GM23338 (cell line): ENCODE data around the gene ANKRD31. TPM values are rescaled to one million over a fixed set of nuclear protein-coding genes. Genes with fewer than 3 reads are reported as not detected.

Experiments used
- ATAC-seq: fragments of 200-7000 bp; cut with Tn5 transposase; 3 replicates; pipeline ENCODE4 v1.9.1; 2020
- DNase-seq: peaks from one replicate; pipeline ENCODE4 v3.0.0-alpha.2; 2015; ENCODE audit warnings: low spot score
- H2AFZ ChIP-seq: fragments of 200-600 bp; sonication (generic); 2 replicates; pipeline ENCODE4 v1.8.0; 2016; ENCODE audit warnings: antibody characterized with exemption, mild to moderate bottlenecking, moderate library complexity
- H3F3A ChIP-seq: fragments of 200-600 bp; sonication (generic); replicated peaks from 2 replicates; pipeline ENCODE4 v1.8.0; 2017; ENCODE audit warnings: antibody characterized with exemption, mixed run types, low read depth
- H3K27ac ChIP-seq: fragments of 200-600 bp; sonication (generic); 2 replicates; pipeline ENCODE4 v1.6.1; 2016; ENCODE audit warnings: low read depth
- H3K27me3 ChIP-seq: fragments of 200-600 bp; sonication (generic); 2 replicates; pipeline ENCODE4 v1.8.0; 2016; ENCODE audit warnings: mild to moderate bottlenecking, mixed run types, moderate library complexity; ENCODE audit not compliant: insufficient read depth
- H3K36me3 ChIP-seq: fragments of 200-600 bp; sonication (generic); 2 replicates; pipeline ENCODE4 v1.8.0; 2016; ENCODE audit warnings: mild to moderate bottlenecking; ENCODE audit not compliant: insufficient read depth
- H3K4me1 ChIP-seq: fragments of 200-600 bp; sonication (generic); 2 replicates; pipeline ENCODE4 v1.8.0; 2016; ENCODE audit warnings: mild to moderate bottlenecking, moderate library complexity; ENCODE audit not compliant: insufficient read depth
- H3K4me2 ChIP-seq: fragments of 200-600 bp; sonication (generic); 2 replicates; pipeline ENCODE4 v1.7.1; 2017; ENCODE audit warnings: mixed run types
- H3K4me3 ChIP-seq: fragments of 200-600 bp; sonication (generic); 2 replicates; pipeline ENCODE4 v1.6.1; 2016; ENCODE audit warnings: mixed run types
- H3K79me2 ChIP-seq: fragments of 200-600 bp; sonication (generic); replicated peaks from 2 replicates; pipeline ENCODE4 v1.8.0; 2017; ENCODE audit warnings: mild to moderate bottlenecking; ENCODE audit not compliant: insufficient read depth
- H3K9me2 ChIP-seq: fragments of 200-600 bp; sonication (generic); 2 replicates; pipeline ENCODE4 v1.8.0; 2017; ENCODE audit not compliant: insufficient read depth
- H4K20me1 ChIP-seq: fragments of 200-600 bp; sonication (generic); replicated peaks from 2 replicates; pipeline ENCODE4 v1.8.0; 2017; ENCODE audit warnings: mild to moderate bottlenecking; ENCODE audit not compliant: insufficient read depth
- H3K27ac Mint-ChIP-seq: 2 replicates; pipeline ENCODE4 v1.8.0; 2020; ENCODE audit warnings: inconsistent platforms, mild to moderate bottlenecking, moderate library complexity, mixed read lengths
- H3K27me3 Mint-ChIP-seq: 3 replicates; pipeline ENCODE4 v1.8.0; 2022; ENCODE audit warnings: low read depth, mild to moderate bottlenecking, moderate library complexity, mixed read lengths, inconsistent platforms; ENCODE audit not compliant: insufficient read depth, poor library complexity
- H3K36me3 Mint-ChIP-seq: 3 replicates; pipeline ENCODE4 v1.8.0; 2021; ENCODE audit warnings: low read depth, mild to moderate bottlenecking, inconsistent platforms, moderate library complexity, mixed read lengths
- H3K4me1 Mint-ChIP-seq: 3 replicates; pipeline ENCODE4 v1.8.0; 2020; ENCODE audit warnings: mild to moderate bottlenecking, inconsistent platforms, mixed read lengths
- H3K4me3 Mint-ChIP-seq: 3 replicates; pipeline ENCODE4 v1.8.0; 2021; ENCODE audit warnings: moderate library complexity, mild to moderate bottlenecking, inconsistent platforms, mixed read lengths
- H3K9me3 Mint-ChIP-seq: 3 replicates; pipeline ENCODE4 v1.8.0; 2020; ENCODE audit warnings: moderate library complexity, mild to moderate bottlenecking, inconsistent platforms, mixed read lengths
- CREB1 ChIP-seq: fragments of 250-450 bp; sonication (Bioruptor Pico); IDR thresholded peaks from 2 replicates; pipeline ENCODE4 v1.5.0; 2020; ENCODE audit warnings: low read depth, mild to moderate bottlenecking, moderate library complexity
- CTCF ChIP-seq, 2 experiments: fragments of 200-600 bp in 1 of 2; sonication (generic) in 1 of 2; conservative IDR thresholded peaks; 2 replicates each; pipeline versions ENCODE4 v1.5.1 to v1.6.1; 2016 to 2017; ENCODE audit warnings: antibody characterized with exemption in 2 of 2, low read depth in 2 of 2, mild to moderate bottlenecking in 2 of 2, moderate library complexity in 1 of 2
- ETS1 ChIP-seq: IDR thresholded peaks from 2 replicates; pipeline ENCODE4 v1.6.1; 2016; ENCODE audit warnings: antibody characterized with exemption
- EZH2 ChIP-seq: fragments of 200-600 bp; sonication (generic); IDR thresholded peaks from one replicate; pipeline ENCODE4 v1.8.0; 2017; ENCODE audit warnings: antibody characterized with exemption, mild to moderate bottlenecking, low read depth; ENCODE audit not compliant: unreplicated experiment
- EZH2phosphoT487 ChIP-seq: fragments of 200-600 bp; sonication (generic); IDR thresholded peaks from one replicate; pipeline ENCODE4 v1.8.1; 2018; ENCODE audit warnings: antibody characterized with exemption; ENCODE audit not compliant: unreplicated experiment
- JUNB ChIP-seq: IDR thresholded peaks from one replicate; pipeline ENCODE4 v1.6.1; 2016; ENCODE audit warnings: antibody characterized with exemption; ENCODE audit not compliant: unreplicated experiment
- NANOG ChIP-seq: IDR thresholded peaks from 2 replicates; pipeline ENCODE4 v1.6.1; 2016; ENCODE audit warnings: antibody characterized with exemption, borderline replicate concordance
- POLR2AphosphoS5 ChIP-seq: IDR thresholded peaks from 2 replicates; pipeline ENCODE4 v1.6.1; 2016; ENCODE audit warnings: antibody characterized with exemption, low read depth
- REST ChIP-seq: IDR thresholded peaks from one replicate; pipeline ENCODE4 v1.6.1; 2018; ENCODE audit warnings: antibody characterized with exemption; ENCODE audit not compliant: unreplicated experiment
- STAT1 ChIP-seq: IDR thresholded peaks from one replicate; pipeline ENCODE4 v1.6.1; 2016; ENCODE audit warnings: antibody characterized with exemption; ENCODE audit not compliant: unreplicated experiment
- ZNF114 ChIP-seq: fragments of 250-450 bp; sonication (Bioruptor Pico); IDR thresholded peaks from 2 replicates; pipeline ENCODE4 v1.5.0; 2020; ENCODE audit warnings: mild to moderate bottlenecking, moderate library complexity
- ZNF331 ChIP-seq: fragments of 250-450 bp; sonication (Bioruptor Pico); IDR thresholded peaks from 2 replicates; pipeline ENCODE4 v1.5.0; 2020; ENCODE audit warnings: low read depth, mild to moderate bottlenecking, moderate library complexity
- ZNF462 ChIP-seq: fragments of 250-450 bp; sonication (Bioruptor Pico); IDR thresholded peaks from 2 replicates; pipeline ENCODE4 v1.5.0; 2020; ENCODE audit warnings: mild to moderate bottlenecking, moderate library complexity
- polyA plus RNA-seq: library from polyadenylated mRNA; unstranded; fragments of >200 nt; fragmentation: Nextera tagmentation; extraction: Ambion mirVana; gene quantifications from 2 replicates; pipeline ENCODE4 v1.2.1, GENCODE V29; 2016
- total RNA-seq: library from RNA; depleted of rRNA; stranded (reverse); fragments of >200 nt; shearing (Covaris generic); gene quantifications from 2 replicates; pipeline ENCODE4 v1.2.3, GENCODE V29; 2014

ANKRD31 gene
- total and polyA plus RNA-seq, 2 experiments from 2014 or later, result 0.18 to 0.59 TPM

GRCh38 chr5:75088648-75089047 is 148.0 kb downstream of the ANKRD31 start:
- no peaks in the 10 kb centered on the region for H3K36me3 Mint-ChIP-seq
- no peak for DNase-seq
- Histone ChIP-seq H2AFZ (no peak overlapping the region), H4K20me1 (no peaks in the 10 kb centered on the region), H3K4me1 (no peaks in the 10 kb centered on the region), H3K36me3 (no peaks in the 10 kb centered on the region), H3K4me3 (no peak overlapping the region), H3F3A (no peaks in the 10 kb centered on the region), H3K27ac (no peak overlapping the region), H3K27me3 (no peaks in the 10 kb centered on the region), H3K79me2 (no peaks in the 10 kb centered on the region), H3K9me2 (no peaks in the 10 kb centered on the region), H3K4me2 (no peak overlapping the region)
- no peaks in the 10 kb centered on the region for H3K27me3 Mint-ChIP-seq
- H3K27ac Mint-ChIP-seq, result no peak overlapping the region
- no peaks in the 10 kb centered on the region for H3K4me1 Mint-ChIP-seq
- ATAC-seq, result no peak
- H3K9me3 Mint-ChIP-seq, result no peaks in the 10 kb centered on the region
- no peak overlapping the region for H3K4me3 Mint-ChIP-seq
- TF ChIP-seq CREB1 (no peak), NANOG (no peak), ETS1 (no peak), ZNF114 (CRISPR knock-in tag) (no peak), EZH2 (no peak), STAT1 (no peak), JUNB (no peak), REST (no peak), POLR2AphosphoS5 (no peak), EZH2phosphoT487 (no peak), CTCF (conservative IDR thresholded peaks at IDR 0.05; ENCODE audit: low read depth in 2 of 2) (no peak), ZNF331 (CRISPR knock-in tag) (no peak), ZNF462 (no peak)
